ENCODE measurements around the gene PIGK.
"Not testable (repeated sequence)": the region's sequence is repeated elsewhere in the genome, so short reads cannot be mapped to it uniquely, and the experiment has no call there.

The PIGK gene

DNA sequence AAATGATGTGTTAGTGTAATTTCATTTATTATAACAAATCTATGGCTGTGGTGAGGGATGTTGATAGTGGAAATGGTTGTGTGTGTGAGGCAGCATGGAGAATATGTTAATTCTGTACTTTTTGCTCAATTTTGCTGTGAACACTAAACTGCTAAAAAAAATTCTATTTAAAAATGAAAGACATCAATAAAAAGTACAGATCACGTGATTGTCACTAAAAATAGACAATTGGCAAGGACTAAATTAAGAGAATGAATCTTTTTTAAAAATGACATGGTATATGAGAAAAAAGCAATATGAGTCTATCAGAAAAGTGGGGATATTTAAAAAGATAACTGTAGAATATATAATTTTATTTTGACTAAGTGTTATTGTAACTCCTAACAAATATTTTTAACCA lies 15.7 kb upstream of the PIGK start:
- TF ChIP-seq POLR2A (IDR thresholded peaks at IDR 0.05; ENCODE audit: low read depth, low read length) (no peak), POLR2AphosphoS5 (IDR thresholded peaks at IDR 0.05; ENCODE audit: low read depth, low read length) (no peak), POU2F2 (IDR thresholded peaks at IDR 0.05; ENCODE audit: low read depth, low read length) (no peak), TAF1 (IDR thresholded peaks at IDR 0.05; ENCODE audit: low read depth, low read length) (no peak), SPI1 (IDR thresholded peaks at IDR 0.05; ENCODE audit: low read depth, low read length) (no peak), PAX5 (IDR thresholded peaks at IDR 0.05; ENCODE audit: insufficient read depth, low read length, severe bottlenecking) (no peak)
- FAIRE-seq: no peak
- DNase-seq (ENCODE audit: insufficient read length, low spot score): no peak

DNA sequence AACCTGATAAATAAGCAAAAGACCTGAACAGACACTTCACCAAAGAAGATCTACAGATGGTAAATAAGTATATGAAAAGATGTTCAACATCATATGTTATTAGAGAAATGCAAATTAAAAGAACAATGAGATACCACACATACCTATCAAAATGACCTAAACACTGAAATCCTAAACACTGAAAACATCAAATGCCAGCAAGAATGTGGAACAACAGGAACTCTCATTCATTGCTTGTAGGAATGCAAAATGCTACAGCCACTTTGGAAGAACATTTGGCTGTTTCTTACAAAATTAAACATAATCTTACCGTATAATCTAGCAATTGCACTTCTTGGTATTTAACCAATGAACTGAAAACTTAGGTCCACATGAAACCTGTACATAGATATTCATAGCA lies 14.9 kb upstream of the PIGK start:
- TF ChIP-seq PAX5 (IDR thresholded peaks at IDR 0.05; ENCODE audit: insufficient read depth, low read length, severe bottlenecking) (no peak), TAF1 (IDR thresholded peaks at IDR 0.05; ENCODE audit: low read depth, low read length) (no peak), POLR2A (IDR thresholded peaks at IDR 0.05; ENCODE audit: low read depth, low read length) (no peak), SPI1 (IDR thresholded peaks at IDR 0.05; ENCODE audit: low read depth, low read length) (no peak)
- no peak for FAIRE-seq
- DNase-seq (ENCODE audit: insufficient read length, low spot score): no peak

DNA sequence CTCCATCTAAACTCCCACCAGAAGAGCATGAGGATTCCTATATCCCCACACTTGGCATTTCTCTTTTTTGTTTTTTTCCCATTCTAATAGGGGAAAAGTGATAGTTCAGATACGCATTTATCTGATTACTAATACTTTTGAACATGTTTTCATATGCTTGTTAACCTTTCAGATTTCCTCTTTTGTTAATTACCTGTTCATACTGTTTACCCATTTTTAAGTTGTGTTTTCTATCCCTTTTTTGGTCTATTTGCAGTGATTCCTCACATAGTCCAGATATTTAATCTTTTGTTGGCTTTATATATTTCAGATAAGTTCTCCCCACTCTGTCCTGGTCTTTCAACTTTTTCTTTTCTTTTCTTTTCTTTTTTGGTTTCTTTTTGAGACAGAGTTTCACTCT lies 13.6 kb upstream of the PIGK start:
- TF ChIP-seq PAX5 (IDR thresholded peaks at IDR 0.05; ENCODE audit: insufficient read depth, low read length, severe bottlenecking) (no peak), SPI1 (IDR thresholded peaks at IDR 0.05; ENCODE audit: low read depth, low read length) (no peak), POU2F2 (IDR thresholded peaks at IDR 0.05; ENCODE audit: low read depth, low read length) (no peak), TAF1 (IDR thresholded peaks at IDR 0.05; ENCODE audit: low read depth, low read length) (no peak), POLR2AphosphoS5 (IDR thresholded peaks at IDR 0.05; ENCODE audit: low read depth, low read length) (no peak), POLR2A (IDR thresholded peaks at IDR 0.05; ENCODE audit: low read depth, low read length) (no peak)
- DNase-seq (ENCODE audit: insufficient read length, low spot score) (no peak), FAIRE-seq (no peak)

DNA sequence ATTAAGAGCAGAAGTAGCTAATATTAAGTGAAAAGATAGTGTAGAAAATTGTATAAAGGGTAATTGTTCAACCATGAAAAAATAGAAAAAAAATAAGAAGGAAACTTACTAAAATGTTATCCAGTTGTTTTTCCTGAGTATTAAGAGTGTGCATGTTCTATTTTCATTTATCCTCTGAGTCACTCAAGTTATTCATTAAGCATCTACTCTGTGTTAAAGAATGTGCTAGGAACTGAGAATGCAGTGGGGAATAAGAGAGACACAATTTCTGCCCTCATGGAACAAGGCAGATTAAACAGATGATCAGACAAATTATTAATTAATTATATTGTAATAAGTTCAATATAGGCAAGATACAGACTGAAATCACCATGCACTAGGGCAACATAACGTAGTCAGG lies 10.8 kb upstream of the PIGK start:
- no peak for TF ChIP-seq POLR2AphosphoS5 (IDR thresholded peaks at IDR 0.05; ENCODE audit: low read depth, low read length)
- no peak for TF ChIP-seq POLR2A (IDR thresholded peaks at IDR 0.05; ENCODE audit: low read depth, low read length)
- TF ChIP-seq PAX5 (IDR thresholded peaks at IDR 0.05; ENCODE audit: insufficient read depth, low read length, severe bottlenecking): no peak
- no peak for TF ChIP-seq POU2F2 (IDR thresholded peaks at IDR 0.05; ENCODE audit: low read depth, low read length)
- no peak for TF ChIP-seq SPI1 (IDR thresholded peaks at IDR 0.05; ENCODE audit: low read depth, low read length)
- TF ChIP-seq TAF1 (IDR thresholded peaks at IDR 0.05; ENCODE audit: low read depth, low read length): no peak
- FAIRE-seq: no peak
- no peak for DNase-seq (ENCODE audit: insufficient read length, low spot score)

DNA sequence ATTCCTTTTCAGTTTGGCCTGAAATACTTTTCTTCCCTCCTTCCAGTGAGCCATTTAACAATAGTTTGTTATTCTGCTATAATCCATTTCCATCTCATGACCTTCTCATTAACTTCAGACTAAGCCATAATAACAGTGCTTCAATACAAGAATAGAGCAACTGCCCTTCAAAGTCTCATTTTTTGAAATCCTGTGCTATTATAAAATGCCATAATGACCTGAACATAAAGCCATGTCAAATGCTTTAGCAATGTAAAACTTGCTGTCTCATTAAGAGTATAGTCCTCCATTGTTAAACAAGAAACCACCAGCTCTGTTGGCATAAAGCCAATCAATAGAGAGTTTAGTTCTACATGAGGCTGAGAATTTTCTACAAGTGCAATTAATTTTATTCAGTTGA lies 9.6 kb upstream of the PIGK start:
- TF ChIP-seq TAF1 (IDR thresholded peaks at IDR 0.05; ENCODE audit: low read depth, low read length): no peak
- no peak for TF ChIP-seq SPI1 (IDR thresholded peaks at IDR 0.05; ENCODE audit: low read depth, low read length)
- TF ChIP-seq PAX5 (IDR thresholded peaks at IDR 0.05; ENCODE audit: insufficient read depth, low read length, severe bottlenecking): no peak
- FAIRE-seq (no peak), DNase-seq (ENCODE audit: insufficient read length, low spot score) (no peak)

DNA sequence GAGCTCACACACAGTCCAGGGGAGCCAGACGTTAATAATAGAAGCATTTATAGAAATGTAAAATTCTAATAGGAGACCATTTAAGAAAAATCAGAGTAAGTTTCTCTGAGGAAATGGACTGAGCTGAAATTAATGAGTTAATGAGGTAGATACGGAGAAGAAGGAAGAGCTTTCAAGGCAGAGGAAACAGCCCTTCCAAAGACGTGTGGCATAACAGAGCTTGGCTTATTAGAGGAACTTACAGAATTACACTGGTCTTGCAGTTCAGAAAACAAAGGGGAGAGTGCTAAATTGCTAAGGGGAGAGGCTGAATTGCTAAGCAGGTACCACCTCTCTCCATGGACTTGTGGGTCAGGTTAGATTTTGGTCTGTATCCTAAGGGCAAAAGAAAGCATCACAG lies 8.2 kb upstream of the PIGK start:
- TF ChIP-seq TAF1 (IDR thresholded peaks at IDR 0.05; ENCODE audit: low read depth, low read length) (no peak), POU2F2 (IDR thresholded peaks at IDR 0.05; ENCODE audit: low read depth, low read length) (no peak), SPI1 (IDR thresholded peaks at IDR 0.05; ENCODE audit: low read depth, low read length) (no peak), POLR2AphosphoS5 (IDR thresholded peaks at IDR 0.05; ENCODE audit: low read depth, low read length) (no peak), POLR2A (IDR thresholded peaks at IDR 0.05; ENCODE audit: low read depth, low read length) (no peak), PAX5 (IDR thresholded peaks at IDR 0.05; ENCODE audit: insufficient read depth, low read length, severe bottlenecking) (no peak)
- DNase-seq (ENCODE audit: insufficient read length, low spot score): no peak
- no peak for FAIRE-seq

DNA sequence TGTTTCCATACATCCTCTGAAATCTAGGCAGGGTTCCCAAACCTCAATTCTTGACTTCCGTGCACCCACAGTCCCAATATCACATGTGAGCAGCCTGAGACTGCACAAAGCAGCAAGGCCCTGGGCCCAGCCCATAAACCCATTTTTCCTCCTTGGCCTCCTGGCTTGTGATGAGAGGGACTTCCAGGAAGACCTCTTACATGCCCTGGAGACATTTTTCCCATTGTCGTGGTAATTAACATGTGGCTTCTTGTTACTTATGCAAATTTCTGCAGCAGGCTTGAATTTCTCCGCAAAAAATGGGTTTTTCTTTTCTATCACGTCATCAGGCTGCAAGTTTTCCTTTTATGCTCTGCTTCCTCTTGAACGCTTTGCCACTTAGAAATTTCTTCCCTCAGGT lies 3.3 kb upstream of the PIGK start:
- TF ChIP-seq TAF1 (IDR thresholded peaks at IDR 0.05; ENCODE audit: low read depth, low read length) (no peak), POLR2AphosphoS5 (IDR thresholded peaks at IDR 0.05; ENCODE audit: low read depth, low read length) (no peak), SPI1 (IDR thresholded peaks at IDR 0.05; ENCODE audit: low read depth, low read length) (no peak), POU2F2 (IDR thresholded peaks at IDR 0.05; ENCODE audit: low read depth, low read length) (no peak), PAX5 (IDR thresholded peaks at IDR 0.05; ENCODE audit: insufficient read depth, low read length, severe bottlenecking) (no peak)
- DNase-seq (ENCODE audit: insufficient read length, low spot score) (no peak), FAIRE-seq (no peak)

DNA sequence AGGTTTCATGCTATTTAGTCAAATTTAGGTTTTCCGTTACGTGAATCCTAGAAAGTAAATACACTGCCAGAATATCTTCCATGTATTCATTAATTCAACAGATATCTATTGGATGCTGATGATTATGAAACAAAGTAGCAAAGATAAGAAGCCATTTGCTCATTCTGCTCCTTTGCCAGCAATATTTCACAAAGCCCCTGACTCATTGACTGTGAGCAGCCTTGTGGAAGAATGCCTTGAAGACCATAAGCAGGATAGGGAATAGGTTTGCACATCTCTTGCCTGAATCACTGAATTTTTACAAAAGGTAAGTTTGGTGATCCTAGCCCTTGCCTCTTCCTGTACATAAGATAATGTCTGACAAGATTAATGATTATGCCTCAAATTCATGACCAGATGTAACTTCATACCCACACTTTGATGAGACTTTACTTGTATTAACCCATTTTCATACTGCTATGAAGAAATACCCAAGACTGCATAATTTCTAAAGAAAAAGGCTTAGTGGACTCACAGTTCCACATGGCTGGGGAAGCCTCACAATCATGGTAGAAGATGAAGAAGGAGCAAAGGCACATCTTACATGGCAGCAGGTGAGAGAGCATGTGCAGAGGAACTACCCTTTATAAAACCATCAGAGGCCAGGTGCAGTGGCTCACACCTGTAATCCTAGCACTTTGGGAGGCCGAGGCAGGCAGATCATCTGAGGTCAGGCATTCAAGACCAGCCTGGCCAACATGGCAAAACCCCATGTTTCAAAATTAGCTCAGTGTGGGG lies 1.6 kb upstream of the PIGK start:
- FAIRE-seq (peak; percentile 23), DNase-seq (ENCODE audit: insufficient read length, low spot score) (no peak)
- TF ChIP-seq PAX5 (IDR thresholded peaks at IDR 0.05; ENCODE audit: insufficient read depth, low read length, severe bottlenecking): no peak
- TF ChIP-seq POLR2A (IDR thresholded peaks at IDR 0.05; ENCODE audit: low read depth, low read length): no peak
- TF ChIP-seq POLR2AphosphoS5 (IDR thresholded peaks at IDR 0.05; ENCODE audit: low read depth, low read length): no peak
- TF ChIP-seq SPI1 (IDR thresholded peaks at IDR 0.05; ENCODE audit: low read depth, low read length): no peak
- no peak for TF ChIP-seq POU2F2 (IDR thresholded peaks at IDR 0.05; ENCODE audit: low read depth, low read length)
- no peak for TF ChIP-seq TAF1 (IDR thresholded peaks at IDR 0.05; ENCODE audit: low read depth, low read length)

DNA sequence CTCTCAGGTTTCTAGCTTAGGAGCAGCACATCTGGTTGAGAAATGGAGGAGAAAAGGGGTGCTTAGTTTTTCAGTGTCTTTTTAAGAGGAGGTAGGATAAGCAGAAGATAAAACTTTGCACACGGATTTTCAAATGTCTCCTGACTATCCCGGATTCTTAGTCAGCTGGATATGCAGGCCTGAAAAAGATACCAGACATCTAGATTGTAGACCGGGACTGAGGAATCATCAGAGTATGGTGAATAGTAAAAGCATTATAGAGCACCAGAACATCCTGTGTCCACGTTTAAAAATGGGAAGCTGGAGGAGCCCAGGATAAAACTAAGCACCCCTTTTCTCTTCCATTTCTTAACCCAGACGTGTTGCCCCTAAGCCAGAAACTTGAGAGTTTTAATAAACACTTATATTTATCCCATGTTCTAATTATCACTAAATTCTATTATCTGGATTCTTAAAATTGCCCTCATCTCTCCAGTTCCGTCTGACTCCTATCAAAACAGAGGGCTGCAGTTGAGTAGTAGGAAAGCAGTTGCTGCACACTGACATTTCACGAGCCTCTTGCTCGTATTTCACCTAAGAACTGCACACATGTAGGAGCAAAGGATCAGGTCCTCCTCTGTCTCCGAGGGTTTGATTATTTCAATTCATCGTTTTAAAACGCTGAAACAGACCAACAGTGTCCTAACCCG lies 609 bp downstream of the PIGK start:
- FAIRE-seq: no peak
- no peak for DNase-seq (ENCODE audit: insufficient read length, low spot score)

DNA sequence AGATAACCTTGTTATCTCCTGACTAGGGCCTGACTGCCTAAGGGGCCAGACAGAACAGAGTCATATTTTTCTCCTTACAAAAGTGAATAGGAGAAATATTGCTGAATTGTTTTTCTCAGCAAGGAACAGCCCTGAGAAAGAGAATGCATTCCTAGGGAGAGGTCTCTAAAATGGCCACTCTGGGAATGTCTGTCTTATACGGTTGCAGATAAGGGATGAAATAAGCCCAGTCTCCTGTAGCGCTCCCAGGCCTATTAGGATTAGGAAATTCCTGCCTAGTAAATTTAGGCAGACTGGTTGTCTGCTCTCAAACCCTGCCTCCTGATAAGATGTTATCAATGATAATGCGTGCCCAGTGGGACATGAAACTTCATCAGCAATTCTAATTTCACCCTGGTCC lies 15.2 kb downstream of the PIGK start:
- not testable (repeated sequence) for DNase-seq (ENCODE audit: insufficient read length, low spot score); FAIRE-seq

More for the DNA sequence above, 609 bp downstream of the PIGK start:
- TF ChIP-seq POLR2AphosphoS5 (IDR thresholded peaks at IDR 0.05; ENCODE audit: low read depth, low read length) (no peak), POU2F2 (IDR thresholded peaks at IDR 0.05; ENCODE audit: low read depth, low read length) (no peak)

All from GM12891 (cell line).